SK-N-SH treated with all-trans-retinoic acid at 6 μM for 48 hours (cell line): ENCODE measurements around the gene CBARP.

Source experiments
- CREB5 ChIP-seq: fragments of 250-450 bp; sonication (Bioruptor Pico); IDR thresholded peaks from 2 replicates; pipeline ENCODE4 v1.5.1; 2020; ENCODE audit warnings: low read depth, mild to moderate bottlenecking, moderate library complexity
- CSRNP3 ChIP-seq: fragments of 250-450 bp; sonication (Bioruptor Pico); IDR thresholded peaks from 2 replicates; pipeline ENCODE4 v1.5.1; 2021; ENCODE audit warnings: mild to moderate bottlenecking, moderate library complexity
- ESRRG ChIP-seq: fragments of 250-450 bp; sonication (Bioruptor Pico); IDR thresholded peaks from 2 replicates; pipeline ENCODE4 v1.6.1; 2021; ENCODE audit warnings: mild to moderate bottlenecking
- PATZ1 ChIP-seq: fragments of 250-450 bp; sonication (Bioruptor Pico); IDR thresholded peaks from 2 replicates; pipeline ENCODE4 v1.8.0; 2020; ENCODE audit warnings: mild to moderate bottlenecking, moderate library complexity, borderline replicate concordance
- POU6F1 ChIP-seq: fragments of 250-450 bp; sonication (Bioruptor Pico); IDR thresholded peaks from 2 replicates; pipeline ENCODE4 v1.8.0; 2021; ENCODE audit warnings: low read depth, mild to moderate bottlenecking, moderate library complexity, borderline replicate concordance
- RARB ChIP-seq: fragments of 250-450 bp; sonication (Bioruptor Pico); IDR thresholded peaks from 2 replicates; pipeline ENCODE4 v1.8.0; 2021; ENCODE audit warnings: mild to moderate bottlenecking, moderate library complexity
- SNAI2 ChIP-seq: fragments of 250-450 bp; sonication (Bioruptor Pico); IDR thresholded peaks from 2 replicates; pipeline ENCODE4 v1.5.0; 2020; ENCODE audit warnings: mild to moderate bottlenecking, moderate library complexity
- TOX ChIP-seq: fragments of 250-450 bp; sonication (Bioruptor Pico); IDR thresholded peaks from 2 replicates; pipeline ENCODE4 v1.8.0; 2021; ENCODE audit warnings: mild to moderate bottlenecking, moderate library complexity, borderline replicate concordance
- TSHZ2 ChIP-seq: fragments of 250-450 bp; sonication (Bioruptor Pico); IDR thresholded peaks from 2 replicates; pipeline ENCODE4 v1.5.0; 2020; ENCODE audit warnings: mild to moderate bottlenecking, moderate library complexity
- ZC3H10 ChIP-seq: fragments of 250-450 bp; sonication (Bioruptor Pico); IDR thresholded peaks from 2 replicates; pipeline ENCODE4 v1.5.1; 2021; ENCODE audit warnings: mild to moderate bottlenecking, moderate library complexity
- ZFP3 ChIP-seq: fragments of 250-450 bp; sonication (Bioruptor Pico); IDR thresholded peaks from 2 replicates; pipeline ENCODE4 v1.5.0; 2020; ENCODE audit warnings: mild to moderate bottlenecking, moderate library complexity
- ZFP30 ChIP-seq: fragments of 450-650 bp; formaldehyde crosslinking; IDR thresholded peaks from 2 replicates; pipeline ENCODE4 v1.5.0; 2022; ENCODE audit warnings: mild to moderate bottlenecking, moderate library complexity

- no peak for TF ChIP-seq CSRNP3
- no peak for TF ChIP-seq CREB5 (CRISPR knock-in tag)
- no peak for TF ChIP-seq POU6F1 (CRISPR knock-in tag)
- TF ChIP-seq RARB: no peak
- TF ChIP-seq ZFP30 (CRISPR knock-in tag): no peak
- no peak for TF ChIP-seq ZC3H10
- no peak for TF ChIP-seq PATZ1 (CRISPR knock-in tag)
- no peak for TF ChIP-seq ESRRG (CRISPR knock-in tag)
- no peak for TF ChIP-seq TOX (CRISPR knock-in tag)
- TF ChIP-seq SNAI2 (CRISPR knock-in tag): no peak
- no peak for TF ChIP-seq ZFP3
- TF ChIP-seq TSHZ2: no peak
Observed at GRCh38 chr19:1247748-1248138, 9.9 kb upstream of the CBARP start.
